HCT116 (cell line): ENCODE measurements around the gene CALD1. TPM values are rescaled to one million over a fixed set of nuclear protein-coding genes. Genes with fewer than 3 reads are reported as not detected.

Experiments
- ATAC-seq: fragments of 200-7000 bp; cut with Tn5 transposase; 2 replicates; pipeline ENCODE4 v1.9.1; 2020; ENCODE audit warnings: mild to moderate bottlenecking, moderate library complexity
- BruUV-seq: library from RNA; stranded (reverse); fragments of 400-500 nt; replicated peaks from 2 replicates; lab custom pipeline; 2021; lab: Mats Ljungman, UMichigan
- CTCF ChIA-PET: fragments of 300-600 bp; sonication (Branson Sonifier 250); formaldehyde crosslinking; loops from one replicate; lab custom pipeline; 2021; ENCODE audit warnings: antibody characterized with exemption; lab: Charles Lee
- POLR2A ChIA-PET: fragments of 300-600, 350-600 bp; sonication (Branson Sonifier 250); formaldehyde crosslinking; loops from one replicate; lab custom pipeline; 2021; ENCODE audit warnings: antibody characterized with exemption; lab: Charles Lee
- RAD21 ChIA-PET, 2 experiments: fragments of 300-600 bp; sonication (Branson Sonifier 250); formaldehyde crosslinking; loops; one replicate each; lab custom pipeline; 2023; ENCODE audit warnings: low total read pairs in 2 of 2; ENCODE audit not compliant: uncharacterized antibody in 2 of 2, unreplicated experiment in 2 of 2, low non-redundant PET in 1 of 2; lab: Charles Lee
- DNase-seq: peaks from one replicate; pipeline ENCODE4 v3.0.0-alpha.2; 2010; ENCODE audit warnings: low read depth, low spot score
- H2AFZ ChIP-seq: fragments of 200-600 bp; shearing (Covaris generic), sonication (generic); 2 replicates; pipeline ENCODE4 v1.6.1; 2017; ENCODE audit warnings: low read depth, mixed run types, mixed read lengths, antibody characterized with exemption, low read length; ENCODE audit not compliant: poor library complexity, severe bottlenecking
- H3K27ac ChIP-seq: 2 replicates; pipeline ENCODE4 v1.5.1; 2012; ENCODE audit warnings: low read depth, low read length
- H3K27me3 ChIP-seq: fragments of 200-600 bp; sonication (generic); 2 replicates; pipeline ENCODE4 v1.6.1; 2016; ENCODE audit warnings: mixed run types, low read length, mixed read lengths; ENCODE audit not compliant: insufficient read depth
- H3K36me3 ChIP-seq, 2 experiments: fragments of 200-500 bp in 1 of 2; fragments of 200-600 bp in 1 of 2; sonication (Bioruptor generic) in 1 of 2; sonication (generic) in 1 of 2; 2 replicates each; pipeline versions ENCODE4 v1.5.1 to v1.6.1; 2014 to 2016; ENCODE audit warnings: low read length in 2 of 2, inconsistent platforms in 1 of 2, mixed read lengths in 1 of 2, mixed run types in 1 of 2; ENCODE audit not compliant: insufficient read depth in 2 of 2, control insufficient read depth in 1 of 2
- H3K4me1 ChIP-seq, 2 experiments: fragments of 200-600 bp in 1 of 2; sonication (generic) in 1 of 2; 2 replicates each; pipeline versions ENCODE4 v1.5.1 to v1.6.1; 2012 to 2017; ENCODE audit warnings: low read length in 2 of 2, inconsistent platforms in 1 of 2, mild to moderate bottlenecking in 1 of 2, mixed read lengths in 1 of 2, mixed run types in 1 of 2, moderate library complexity in 1 of 2; ENCODE audit not compliant: insufficient read depth in 2 of 2, control insufficient read depth in 1 of 2
- H3K4me2 ChIP-seq: fragments of 200-600 bp; sonication (generic); 2 replicates; pipeline ENCODE4 v1.6.1; 2017; ENCODE audit warnings: mixed run types, low read length, mixed read lengths
- H3K4me3 ChIP-seq, 2 experiments: fragments of 200-600 bp in 1 of 2; sonication (generic) in 1 of 2; replicated peaks in 1 of 2; 2 replicates each; pipeline ENCODE4 v1.5.1; 2011 to 2016; ENCODE audit warnings: low read length in 2 of 2, control low read depth in 1 of 2, low read depth in 1 of 2, mild to moderate bottlenecking in 1 of 2, mixed read lengths in 1 of 2, mixed run types in 1 of 2
- H3K79me2 ChIP-seq: fragments of 200-600 bp; sonication (generic); 2 replicates; pipeline ENCODE4 v1.6.1; 2017; ENCODE audit warnings: mild to moderate bottlenecking, mixed run types, low read length, moderate library complexity, mixed read lengths; ENCODE audit not compliant: insufficient read depth
- H3K9ac ChIP-seq: fragments of 200-600 bp; sonication (generic); 2 replicates; pipeline ENCODE4 v1.6.1; 2016; ENCODE audit warnings: low read length, mixed read lengths
- H3K9me2 ChIP-seq: fragments of 200-600 bp; sonication (generic), shearing (Covaris generic); 2 replicates; pipeline ENCODE4 v1.6.1; 2017; ENCODE audit warnings: mixed run types, mild to moderate bottlenecking, moderate library complexity; ENCODE audit not compliant: insufficient read depth
- H3K9me3 ChIP-seq, 2 experiments: fragments of 200-500 bp in 1 of 2; fragments of 200-600 bp in 1 of 2; sonication (Bioruptor generic) in 1 of 2; sonication (generic) in 1 of 2; 2 replicates each; pipeline ENCODE4 v1.6.1; 2014 to 2017; ENCODE audit warnings: low read length in 2 of 2, mixed read lengths in 2 of 2, inconsistent platforms in 1 of 2, low read depth in 1 of 2, mild to moderate bottlenecking in 1 of 2, mixed run types in 1 of 2, moderate library complexity in 1 of 2; ENCODE audit not compliant: control insufficient read depth in 1 of 2, insufficient read depth in 1 of 2
- H4K20me1 ChIP-seq: fragments of 200-600 bp; sonication (generic), shearing (Covaris generic); 2 replicates; pipeline ENCODE4 v1.6.1; 2017; ENCODE audit warnings: mixed run types, mild to moderate bottlenecking, moderate library complexity; ENCODE audit not compliant: insufficient read depth
- ATF3 ChIP-seq: IDR thresholded peaks from 2 replicates; pipeline ENCODE4 v1.6.1; 2012
- CBX3 ChIP-seq: IDR thresholded peaks from 2 replicates; pipeline ENCODE4 v1.6.1; 2012; ENCODE audit warnings: low read depth
- CTCF ChIP-seq, 3 experiments: fragments of 200-600 bp in 1 of 3; sonication (generic) in 1 of 3; IDR thresholded peaks in 2 of 3; conservative IDR thresholded peaks in 1 of 3; 2 replicates each; pipeline ENCODE4 v1.5.1; 2012 to 2017; ENCODE audit warnings: low read depth in 2 of 3, low read length in 2 of 3, antibody characterized with exemption in 1 of 3, borderline replicate concordance in 1 of 3, control low read depth in 1 of 3, mild to moderate bottlenecking in 1 of 3, mixed read lengths in 1 of 3, mixed run types in 1 of 3, moderate library complexity in 1 of 3; ENCODE audit not compliant: insufficient read depth in 1 of 3
- EGR1 ChIP-seq: IDR thresholded peaks from 2 replicates; pipeline ENCODE4 v1.6.1; 2012; ENCODE audit warnings: low read depth
- ELF1 ChIP-seq: IDR thresholded peaks from 2 replicates; pipeline ENCODE4 v1.6.1; 2012; ENCODE audit warnings: low read depth, borderline replicate concordance
- EZH2phosphoT487 ChIP-seq: fragments of 200-600 bp; IDR thresholded peaks from 2 replicates; pipeline ENCODE4 v1.6.1; 2018; ENCODE audit warnings: antibody characterized with exemption, borderline replicate concordance
- FOSL1 ChIP-seq: IDR thresholded peaks from 2 replicates; pipeline ENCODE4 v1.6.1; 2012; ENCODE audit warnings: low read depth
- JUND ChIP-seq: IDR thresholded peaks from 2 replicates; pipeline ENCODE4 v1.6.1; 2012
- MAX ChIP-seq: IDR thresholded peaks from 2 replicates; pipeline ENCODE4 v1.6.1; 2012
- POLR2AphosphoS5 ChIP-seq: IDR thresholded peaks from 2 replicates; pipeline ENCODE4 v1.6.1; 2011; ENCODE audit warnings: mild to moderate bottlenecking, low read depth, low read length, moderate library complexity
- REST ChIP-seq: IDR thresholded peaks from 2 replicates; pipeline ENCODE4 v1.6.1; 2012; ENCODE audit warnings: low read depth
- SIN3A ChIP-seq: IDR thresholded peaks from 2 replicates; pipeline ENCODE4 v1.6.1; 2012; ENCODE audit warnings: low read depth
- SP1 ChIP-seq: IDR thresholded peaks from 2 replicates; pipeline ENCODE4 v1.6.1; 2012; ENCODE audit warnings: low read depth
- SRF ChIP-seq: IDR thresholded peaks from 2 replicates; pipeline ENCODE4 v1.6.1; 2012; ENCODE audit warnings: low read depth
- TCF7L2 ChIP-seq: IDR thresholded peaks from 2 replicates; pipeline ENCODE4 v1.7.0; 2011; ENCODE audit warnings: borderline replicate concordance, inconsistent platforms; ENCODE audit not compliant: insufficient read depth, insufficient read length; ENCODE audit errors: extremely low read depth
- YY1 ChIP-seq: IDR thresholded peaks from 2 replicates; pipeline ENCODE4 v1.6.1; 2011; ENCODE audit warnings: low read length, low read depth, moderate library complexity, mild to moderate bottlenecking; ENCODE audit not compliant: insufficient replicate concordance; ENCODE audit errors: extremely low read depth
- ZBTB33 ChIP-seq: IDR thresholded peaks from 2 replicates; pipeline ENCODE4 v1.6.1; 2011; ENCODE audit warnings: mild to moderate bottlenecking, low read length, moderate library complexity; ENCODE audit not compliant: insufficient replicate concordance; ENCODE audit errors: extremely low read depth
- ZFX ChIP-seq: fragments of 450-650 bp; IDR thresholded peaks from 2 replicates; pipeline ENCODE4 v1.6.1; 2017
- ZNF274 ChIP-seq: fragments of 200-500 bp; sonication (Bioruptor generic); IDR thresholded peaks from 2 replicates; pipeline ENCODE4 v1.6.1; 2014; ENCODE audit warnings: mild to moderate bottlenecking, low read depth, low read length, inconsistent platforms
- intact Hi-C: fragments of 100-400 bp; cut with micrococcal nuclease; formaldehyde crosslinking; loops from 2 replicates; pipeline ENCODE4 v1.10.0; 2022
- total RNA-seq: library from RNA; stranded (reverse); gene quantifications from one replicate; pipeline ENCODE4 v1.2.1, GENCODE V29; 2021; ENCODE audit not compliant: unreplicated experiment

The CALD1 gene
- total RNA-seq, 1 experiment from 2014 or later: 66.8 TPM

- ATAC-seq (no peak), DNase-seq (no peak)
- H3K9me2 ChIP-seq: no peaks in the 10 kb centered on the region
- intact Hi-C loops: no loop called here
- no peak overlapping the region for H3K4me2 ChIP-seq
- H3K27me3 ChIP-seq: no peaks in the 10 kb centered on the region
- RAD21 ChIA-PET: no interaction called here
- no peaks in the 10 kb centered on the region for H3K36me3 ChIP-seq
- no peak overlapping the region for H2AFZ ChIP-seq
- no peaks in the 10 kb centered on the region for H4K20me1 ChIP-seq
- no peak overlapping the region for H3K9ac ChIP-seq
- POLR2A ChIA-PET: no interaction called here
- no peaks in the 10 kb centered on the region for H3K4me1 ChIP-seq
- BruUV-seq: no TSS peak
- no peak overlapping the region for H3K4me3 ChIP-seq
- H3K79me2 ChIP-seq: no peaks in the 10 kb centered on the region
- CTCF ChIA-PET: interaction anchor here (1.1 kb wide), 1 partner anchor 15 kb away, joined by 4 read pairs; no protein-coding TSS in a partner anchor
- no peak overlapping the region for H3K27ac ChIP-seq
- H3K9me3 ChIP-seq: no peaks in the 10 kb centered on the region
- TF ChIP-seq YY1: no peak
- TF ChIP-seq ZNF274: no peak
- TF ChIP-seq SRF: no peak
- TF ChIP-seq TCF7L2: no peak
- TF ChIP-seq ZFX: no peak
- no peak for TF ChIP-seq CBX3
- TF ChIP-seq POLR2AphosphoS5: no peak
- no peak for TF ChIP-seq MAX
- TF ChIP-seq CTCF (IDR thresholded peaks at IDR 0.05 in 2 of 3, conservative IDR thresholded peaks at IDR 0.05 in 1 of 3; ENCODE audit: borderline replicate concordance in 1 of 3, insufficient read depth in 1 of 3, low read depth in 2 of 3, low read length in 2 of 3): no peak
- no peak for TF ChIP-seq FOSL1
- no peak for TF ChIP-seq SIN3A
- no peak for TF ChIP-seq ZBTB33
- no peak for TF ChIP-seq ELF1
- TF ChIP-seq SP1: no peak
- no peak for TF ChIP-seq JUND
- no peak for TF ChIP-seq REST
- TF ChIP-seq EGR1: no peak
- TF ChIP-seq EZH2phosphoT487: no peak
- TF ChIP-seq ATF3: no peak
Observed at GRCh38 chr7:134927723-134928122, 148.3 kb downstream of the CALD1 start.
